Liver (tissue), 9 donors: ENCODE measurements around the gene FSD1. TPM values are rescaled to one million over a fixed set of nuclear protein-coding genes. Genes with fewer than 3 reads are reported as not detected.
A peak's percentile ranks its signal among the peaks of the same experiment; 100 is the strongest.
"Not testable (repeated sequence)": the region's sequence is repeated elsewhere in the genome, so short reads cannot be mapped to it uniquely, and the experiment has no call there.

Experiments used
- DNase-seq: peaks from one replicate; pipeline ENCODE4 v3.0.0-alpha.2; 2017; ENCODE audit warnings: low spot score
- H3K27ac ChIP-seq, 2 donors: one replicate each; pipeline ENCODE4 v1.7.0; 2013; ENCODE audit warnings: inconsistent platforms in 2 of 2, low read length in 2 of 2, control low read depth in 1 of 2, low read depth in 1 of 2, mild to moderate bottlenecking in 1 of 2
- H3K27me3 ChIP-seq, 4 donors: one replicate each; pipeline versions ENCODE4 v1.6.1 to v1.7.0; 2013; ENCODE audit warnings: low read length in 3 of 4, inconsistent platforms in 1 of 4, mild to moderate bottlenecking in 1 of 4, moderate library complexity in 1 of 4; ENCODE audit not compliant: control insufficient read depth in 4 of 4, insufficient read depth in 4 of 4
- H3K36me3 ChIP-seq, 4 donors: one replicate each; pipeline versions ENCODE4 v1.6.1 to v1.7.0; 2013; ENCODE audit warnings: low read length in 3 of 4, mild to moderate bottlenecking in 3 of 4, low read depth in 1 of 4, moderate library complexity in 1 of 4; ENCODE audit not compliant: control insufficient read depth in 4 of 4, insufficient read depth in 3 of 4
- H3K4me1 ChIP-seq, 4 donors: one replicate each; pipeline versions ENCODE4 v1.6.1 to v1.7.0; 2013; ENCODE audit warnings: low read length in 3 of 4, mild to moderate bottlenecking in 3 of 4, moderate library complexity in 1 of 4; ENCODE audit not compliant: control insufficient read depth in 4 of 4, insufficient read depth in 4 of 4
- H3K4me3 ChIP-seq, 3 donors: one replicate each; pipeline versions ENCODE4 v1.6.1 to v1.7.0; 2013; ENCODE audit warnings: low read length in 3 of 3, control low read depth in 1 of 3, low read depth in 1 of 3, mild to moderate bottlenecking in 1 of 3
- H3K9ac ChIP-seq, 2 donors: one replicate each; pipeline ENCODE4 v1.7.0; 2013; ENCODE audit warnings: low read length in 2 of 2, mild to moderate bottlenecking in 2 of 2, moderate library complexity in 2 of 2, control low read depth in 1 of 2, low read depth in 1 of 2
- H3K9me3 ChIP-seq, 4 donors: one replicate each; pipeline versions ENCODE4 v1.6.1 to v1.7.0; 2013; ENCODE audit warnings: low read length in 3 of 4; ENCODE audit not compliant: control insufficient read depth in 4 of 4
- ATF3 ChIP-seq: IDR thresholded peaks from 2 replicates; pipeline ENCODE4 v1.6.1; 2016; ENCODE audit warnings: antibody characterized with exemption
- CTCF ChIP-seq: fragments of 150-350 bp; IDR thresholded peaks from 2 replicates; pipeline ENCODE4 v1.5.1; 2017; ENCODE audit warnings: improper control_type of control experiment, low read depth, low read length; ENCODE audit not compliant: missing input control
- EGR1 ChIP-seq, 2 donors: IDR thresholded peaks; 2 replicates each; pipeline ENCODE4 v1.6.1; 2016 to 2018; ENCODE audit warnings: antibody characterized with exemption in 2 of 2, low read depth in 2 of 2
- FOXA1 ChIP-seq: IDR thresholded peaks from 2 replicates; pipeline ENCODE4 v1.6.1; 2016; ENCODE audit warnings: antibody characterized with exemption
- FOXA2 ChIP-seq: IDR thresholded peaks from 2 replicates; pipeline ENCODE4 v1.6.1; 2016; ENCODE audit warnings: antibody characterized with exemption
- GABPA ChIP-seq, 2 donors: IDR thresholded peaks in 1 of 2; conservative IDR thresholded peaks in 1 of 2; 2 replicates each; pipeline ENCODE4 v1.6.1; 2016; ENCODE audit warnings: antibody characterized with exemption in 2 of 2, mild to moderate bottlenecking in 1 of 2, moderate library complexity in 1 of 2
- HNF4A ChIP-seq, 2 donors: conservative IDR thresholded peaks; 2 replicates each; pipeline ENCODE4 v1.6.1; 2016; ENCODE audit warnings: antibody characterized with exemption in 2 of 2, mild to moderate bottlenecking in 2 of 2
- HNF4G ChIP-seq: IDR thresholded peaks from 2 replicates; pipeline ENCODE4 v1.6.1; 2016; ENCODE audit warnings: antibody characterized with exemption
- JUND ChIP-seq, 2 donors: IDR thresholded peaks; 2 replicates each; pipeline ENCODE4 v1.6.1; 2016; ENCODE audit warnings: antibody characterized with exemption in 2 of 2
- MAX ChIP-seq: IDR thresholded peaks from 2 replicates; pipeline ENCODE4 v1.6.1; 2016; ENCODE audit warnings: antibody characterized with exemption
- NR2F2 ChIP-seq: IDR thresholded peaks from 2 replicates; pipeline ENCODE4 v1.6.1; 2016; ENCODE audit warnings: antibody characterized with exemption
- RAD21 ChIP-seq, 2 donors: IDR thresholded peaks; 2 replicates each; pipeline ENCODE4 v1.6.1; 2016; ENCODE audit warnings: antibody characterized with exemption in 2 of 2, mild to moderate bottlenecking in 2 of 2
- REST ChIP-seq: IDR thresholded peaks from 2 replicates; pipeline ENCODE4 v1.6.1; 2016; ENCODE audit warnings: antibody characterized with exemption, mild to moderate bottlenecking
- RXRA ChIP-seq, 2 donors: IDR thresholded peaks; 2 replicates each; pipeline ENCODE4 v1.6.1; 2017 to 2018; ENCODE audit warnings: antibody characterized with exemption in 2 of 2, mild to moderate bottlenecking in 1 of 2
- SP1 ChIP-seq: IDR thresholded peaks from 2 replicates; pipeline ENCODE4 v1.6.1; 2018; ENCODE audit warnings: antibody characterized with exemption, mild to moderate bottlenecking
- TAF1 ChIP-seq: conservative IDR thresholded peaks from 2 replicates; pipeline ENCODE4 v1.6.1; 2016; ENCODE audit warnings: antibody characterized with exemption, mild to moderate bottlenecking
- YY1 ChIP-seq: IDR thresholded peaks from 2 replicates; pipeline ENCODE4 v1.6.1; 2016; ENCODE audit warnings: antibody characterized with exemption, mild to moderate bottlenecking
- ZBTB33 ChIP-seq: IDR thresholded peaks from 2 replicates; pipeline ENCODE4 v1.6.1; 2016; ENCODE audit warnings: antibody characterized with exemption
- WGBS: extraction: QIAGEN DNeasy Blood & Tissue Kit; methylation state at CpG from one replicate; pipeline ENCODE4 v1.1.7; 2013; 5-methylcytosine and 5-hydroxymethylcytosine counted together
- polyA plus RNA-seq, 2 donors: library from polyadenylated mRNA; stranded (reverse) in 1 of 2; unstranded in 1 of 2; fragments of 200-250 nt in 1 of 2; fragments of >200 nt in 1 of 2; fragmentation: Nextera tagmentation in 1 of 2; extraction: Ambion mirVana in 1 of 2; gene quantifications; one replicate each; pipeline versions ENCODE4 v1.2.1 to v1.2.3, GENCODE V29; 2013 to 2015
- total RNA-seq, 2 donors: library from RNA; depleted of rRNA; stranded (reverse); fragments of >200 nt; gene quantifications; one replicate each; pipeline ENCODE4 v1.2.3, GENCODE V29; 2014
- donor health status: healthy.
- donor health status: healthy.
- donor health status: healthy.
- donor health status: healthy.
- donor health status: healthy.

The FSD1 gene
- total and polyA plus RNA-seq, 4 donors, result 0.05 to 0.92 (median 0.19) TPM; not detected in 1

GRCh38 chr19:4328991-4329681 lies 24.7 kb downstream of the FSD1 start:
- not testable (repeated sequence) for H3K9me3 ChIP-seq, H3K36me3 ChIP-seq, DNase-seq, H3K27me3 ChIP-seq, H3K27ac ChIP-seq, H3K9ac ChIP-seq
- 71% methylated on average over 35 of the region's 35 CpGs for WGBS
- Histone ChIP-seq H3K4me1 (peaks cover 3 to 12% (median 8%) of the 10 kb centered on the region in 4 donors), H3K4me3 (peak overlapping the region in 1 of 3 donors; percentile 43)

GRCh38 chr19:4329858-4330257 lies 25.5 kb downstream of the FSD1 start:
- peaks cover 3 to 12% (median 8%) of the 10 kb centered on the region in 4 donors for H3K4me1 ChIP-seq
- 96% methylated on average over 19 of the region's 19 CpGs for WGBS
- H3K9ac ChIP-seq, result no peak overlapping the region
- no peak overlapping the region for H3K4me3 ChIP-seq
- H3K9me3 ChIP-seq, result no peaks in the 10 kb centered on the region
- H3K36me3 ChIP-seq, result peaks cover 0 to 6% (median 2%) of the 10 kb centered on the region in 4 donors
- DNase-seq, result no peak
- no peak for TF ChIP-seq RXRA (IDR thresholded peaks at IDR 0.05)
- no peak for TF ChIP-seq MAX
- no peak for TF ChIP-seq HNF4G
- no peak for TF ChIP-seq REST
- TF ChIP-seq FOXA1, result no peak
- no peak for TF ChIP-seq GABPA (IDR thresholded peaks at IDR 0.05 in 1 of 2, conservative IDR thresholded peaks at IDR 0.05 in 1 of 2)
- no peak for TF ChIP-seq TAF1
- no peak for TF ChIP-seq CTCF
- no peak for TF ChIP-seq ZBTB33
- TF ChIP-seq ATF3, result no peak
- TF ChIP-seq YY1, result no peak
- no peak for TF ChIP-seq EGR1 (IDR thresholded peaks at IDR 0.05; ENCODE audit: low read depth in 2 of 2)
- TF ChIP-seq RAD21 (IDR thresholded peaks at IDR 0.05), result no peak
- no peak for TF ChIP-seq FOXA2
- no peak for TF ChIP-seq NR2F2
- TF ChIP-seq HNF4A (conservative IDR thresholded peaks at IDR 0.05), result no peak
- TF ChIP-seq JUND (IDR thresholded peaks at IDR 0.05), result no peak
- no peak for TF ChIP-seq SP1
- no peaks in the 10 kb centered on the region for H3K27me3 ChIP-seq
- H3K27ac ChIP-seq, result no peak overlapping the region
